ENCODE measurements around the gene GLI3.
A peak's percentile ranks its signal among the peaks of the same experiment; 100 is the strongest.

GLI3 gene

DNA sequence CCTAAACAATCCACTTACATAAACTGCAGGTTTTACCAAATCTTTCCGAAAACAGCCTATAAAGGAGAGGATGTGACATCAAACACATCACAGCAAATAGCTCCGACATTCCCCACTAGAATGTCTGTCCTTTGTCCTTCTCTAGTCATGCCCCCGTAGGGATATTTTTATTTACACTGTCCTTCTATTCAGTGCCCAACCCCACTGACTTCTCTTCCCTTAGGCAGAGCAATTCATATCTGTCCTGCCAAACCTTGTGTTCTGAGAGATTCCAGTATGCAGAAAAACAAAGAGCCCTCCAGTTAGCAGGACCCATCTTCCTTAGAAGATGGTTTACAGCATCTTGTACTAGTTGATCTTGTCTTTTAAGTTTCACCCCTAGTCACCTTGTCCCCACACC, 5.4 kb upstream of the GLI3 start:
- no peak for ATAC-seq
- no peak overlapping the region for H3K4me3 Mint-ChIP-seq
- H3K36me3 Mint-ChIP-seq = no peaks in the 10 kb centered on the region
- no peak overlapping the region for H3K27ac Mint-ChIP-seq
- DNase-seq (ENCODE audit: low spot score in 2 of 2) = no peak
- peaks cover 6% of the 10 kb centered on the region for H3K9me3 Mint-ChIP-seq
- H3K4me1 Mint-ChIP-seq = peaks cover 11% of the 10 kb centered on the region

DNA sequence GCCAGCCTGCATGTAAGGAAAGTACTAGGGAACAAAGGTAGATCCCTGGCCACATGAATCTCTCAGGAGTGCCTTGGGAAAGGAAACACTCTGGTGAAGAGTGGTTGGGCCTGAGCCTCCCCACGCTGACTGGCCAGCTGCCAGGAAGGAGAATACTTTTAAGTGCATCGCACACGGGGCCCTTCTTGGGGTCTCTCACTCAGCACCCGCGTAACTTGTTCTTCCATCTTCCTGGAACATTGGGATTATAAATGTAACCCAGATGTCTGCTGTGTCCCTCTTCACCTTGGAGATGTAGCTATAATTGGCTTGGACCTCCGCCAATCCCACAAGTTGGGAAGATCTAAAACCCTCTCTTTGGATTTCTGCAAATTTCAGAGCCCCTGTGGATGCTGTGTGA, 4.4 kb upstream of the GLI3 start:
- no peak for ATAC-seq
- no peak overlapping the region for H3K27ac Mint-ChIP-seq
- peaks cover 11% of the 10 kb centered on the region for H3K4me1 Mint-ChIP-seq
- DNase-seq (ENCODE audit: low spot score in 2 of 2) = no peak
- H3K9me3 Mint-ChIP-seq = peaks cover 6% of the 10 kb centered on the region
- H3K4me3 Mint-ChIP-seq = no peak overlapping the region
- H3K36me3 Mint-ChIP-seq = no peaks in the 10 kb centered on the region

DNA sequence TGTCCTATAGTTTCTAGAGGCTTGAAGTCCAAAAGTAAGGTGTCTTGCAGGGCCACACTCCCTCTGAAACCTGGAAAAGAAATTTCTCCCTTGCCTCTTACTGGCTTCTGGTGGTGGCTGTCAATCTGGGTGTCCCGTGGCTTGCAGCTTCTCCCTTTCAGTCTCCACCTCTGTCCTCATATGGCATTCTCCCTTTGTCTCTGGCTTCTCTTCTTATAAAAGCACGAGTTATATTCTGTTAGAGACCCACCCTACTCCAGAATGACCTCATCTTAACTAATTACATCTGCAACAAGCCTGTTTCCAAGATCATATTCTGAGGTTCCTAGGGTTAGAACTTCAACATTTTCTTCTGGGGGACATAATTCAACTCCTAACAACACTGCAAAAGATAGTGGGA, 3.4 kb upstream of the GLI3 start:
- peaks cover 4% of the 10 kb centered on the region for H3K9me3 Mint-ChIP-seq
- no peak for ATAC-seq
- DNase-seq (ENCODE audit: low spot score in 2 of 2) = no peak
- H3K4me3 Mint-ChIP-seq = no peak overlapping the region
- H3K4me1 Mint-ChIP-seq = peaks cover 16% of the 10 kb centered on the region
- no peak overlapping the region for H3K27ac Mint-ChIP-seq
- no peaks in the 10 kb centered on the region for H3K36me3 Mint-ChIP-seq

DNA sequence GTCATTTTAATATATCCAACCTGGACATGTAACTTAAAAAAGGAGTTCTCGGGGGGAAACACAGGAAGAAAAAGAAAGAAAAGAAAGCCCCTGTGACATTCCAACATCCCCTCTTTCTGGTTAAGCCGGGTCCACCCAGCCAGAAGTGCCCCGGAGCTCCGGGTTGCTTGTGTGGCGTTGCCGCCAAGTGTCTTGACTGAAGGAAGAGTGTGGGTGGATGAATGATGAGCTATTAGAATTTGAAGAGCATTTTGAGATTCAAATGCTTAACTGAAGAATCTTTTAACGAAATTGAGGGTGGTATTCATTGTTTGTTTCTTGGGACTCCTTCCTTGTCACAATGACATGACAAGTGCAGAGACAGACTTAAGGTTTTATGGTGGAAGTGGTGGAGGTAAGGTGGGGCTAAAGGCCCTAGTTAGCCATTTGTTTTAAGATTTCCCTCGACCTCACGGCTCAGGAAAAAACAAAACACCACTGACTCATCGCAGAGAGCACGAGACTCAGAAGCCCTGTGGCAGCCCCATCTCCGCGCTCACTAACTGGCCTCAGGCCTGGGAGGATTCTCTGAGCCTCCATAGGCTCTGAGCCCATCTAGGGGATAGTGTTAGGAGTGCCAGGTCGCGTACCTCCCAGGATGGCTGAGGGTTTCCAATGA, 1.8 kb upstream of the GLI3 start:
- no peaks in the 10 kb centered on the region for H3K36me3 Mint-ChIP-seq
- DNase-seq (ENCODE audit: low spot score in 2 of 2) (no peak), ATAC-seq (no peak)
- peaks cover 4% of the 10 kb centered on the region for H3K9me3 Mint-ChIP-seq
- H3K4me1 Mint-ChIP-seq = peaks cover 16% of the 10 kb centered on the region
- H3K4me3 Mint-ChIP-seq = peak overlapping the region; percentile 74
- H3K27ac Mint-ChIP-seq = peak overlapping the region; percentile 47

DNA sequence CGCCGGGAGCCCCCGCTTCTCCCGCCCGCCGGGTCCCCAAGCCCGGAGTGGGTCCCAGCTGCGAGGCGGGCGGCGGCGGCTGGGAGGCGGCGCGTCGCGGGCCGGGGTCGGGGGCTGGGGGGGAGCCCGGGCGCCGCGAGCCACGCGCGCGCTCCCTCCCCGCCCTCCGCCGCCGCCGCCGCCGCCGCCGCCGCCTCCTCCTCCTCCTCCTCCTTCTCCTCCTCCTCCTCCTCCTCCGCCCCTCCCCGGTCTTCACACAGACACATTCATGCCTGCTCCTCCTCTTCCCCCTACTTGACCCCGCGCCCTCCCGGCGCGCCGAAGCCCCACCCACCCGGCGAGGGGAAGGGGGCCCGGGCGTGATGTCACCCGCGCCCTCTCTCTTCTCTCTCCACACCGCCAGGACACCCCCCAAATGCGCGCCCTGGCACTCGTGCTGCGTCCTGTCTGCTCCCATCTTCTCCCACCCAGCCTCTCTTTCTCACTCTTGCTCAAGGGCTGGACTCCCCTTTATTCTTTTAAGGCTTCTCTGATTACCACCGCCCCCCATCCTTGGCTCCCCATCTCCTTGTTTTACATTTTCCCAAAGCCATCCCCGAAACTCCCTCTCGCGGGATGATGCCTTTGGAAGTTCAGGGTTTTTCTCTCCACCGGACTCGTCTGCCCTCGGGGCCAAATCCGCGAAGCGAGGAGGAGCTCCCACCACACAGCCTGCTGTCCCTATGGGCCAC, 967 bp upstream of the GLI3 start:
- Mint-ChIP-seq H3K4me1 (peaks cover 16% of the 10 kb centered on the region), H3K9me3 (peaks cover 4% of the 10 kb centered on the region), H3K36me3 (no peaks in the 10 kb centered on the region), H3K27ac (peak overlapping the region; percentile 47), H3K4me3 (peak overlapping the region; percentile 74)
- DNase-seq (ENCODE audit: low spot score in 2 of 2) = no peak
- no peak for ATAC-seq

DNA sequence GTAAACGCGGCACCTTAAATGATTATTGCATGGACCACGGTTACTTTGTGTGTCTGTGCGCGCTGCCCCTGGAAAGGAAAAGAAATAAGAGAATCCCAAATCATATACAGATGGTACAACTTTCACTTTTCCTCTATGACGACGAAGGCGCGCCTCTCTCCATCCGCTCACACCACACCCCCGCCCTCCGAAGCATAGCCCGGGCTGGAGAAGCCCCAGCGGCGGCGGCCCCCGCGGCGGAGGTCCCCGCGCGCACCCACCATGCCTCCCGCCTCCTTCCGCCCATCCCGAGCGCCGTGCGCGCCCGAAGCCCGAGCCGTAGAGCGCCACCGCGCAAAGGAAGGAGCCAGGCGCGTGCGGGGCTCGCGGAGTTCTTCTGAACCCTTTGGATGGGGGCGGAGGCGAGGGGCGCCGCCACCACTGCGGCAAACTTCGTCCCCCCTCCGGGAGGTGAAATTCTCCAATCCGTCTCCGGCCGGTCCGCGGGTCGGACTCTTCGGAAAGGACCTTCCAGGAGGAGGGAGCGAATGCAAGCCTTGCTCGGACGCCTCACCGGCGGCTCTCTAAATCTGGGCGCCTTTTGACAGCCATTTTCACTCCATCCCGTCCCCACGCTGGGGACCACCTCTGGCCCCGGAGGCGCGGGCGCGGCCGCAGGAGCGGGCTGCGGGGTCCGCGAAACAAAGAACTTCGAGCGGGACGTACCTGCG, 588 bp downstream of the GLI3 start:
- peaks cover 16% of the 10 kb centered on the region for H3K4me1 Mint-ChIP-seq
- ATAC-seq (no peak), DNase-seq (ENCODE audit: low spot score in 2 of 2) (no peak)
- H3K27ac Mint-ChIP-seq = no peak overlapping the region
- peak overlapping the region; percentile 74 for H3K4me3 Mint-ChIP-seq
- no peaks in the 10 kb centered on the region for H3K9me3 Mint-ChIP-seq
- no peaks in the 10 kb centered on the region for H3K36me3 Mint-ChIP-seq

DNA sequence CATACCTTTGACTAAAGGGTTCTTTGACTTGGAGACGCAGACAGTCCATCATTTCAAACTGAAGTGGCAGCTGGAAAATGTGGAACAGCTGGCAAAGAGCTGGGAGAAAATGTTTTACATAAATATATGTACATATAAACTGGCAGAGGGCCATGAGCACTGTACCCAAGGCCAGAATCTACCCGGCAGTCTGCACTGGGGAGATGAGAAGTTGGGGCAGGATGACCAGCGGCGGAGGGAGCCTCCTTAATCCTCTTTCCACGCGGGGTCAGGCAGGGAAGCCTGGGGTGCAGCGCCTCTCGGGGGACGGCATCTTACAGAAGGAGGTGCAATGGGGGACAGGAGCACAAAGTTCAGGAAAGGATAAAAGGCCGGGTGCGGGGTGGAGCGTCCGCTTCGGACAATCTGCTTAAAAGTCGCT, 1.3 kb downstream of the GLI3 start:
- ATAC-seq = no peak
- no peak for DNase-seq (ENCODE audit: low spot score in 2 of 2)
- Mint-ChIP-seq H3K27ac (no peak overlapping the region), H3K36me3 (no peaks in the 10 kb centered on the region), H3K4me3 (peak overlapping the region; percentile 74), H3K9me3 (no peaks in the 10 kb centered on the region), H3K4me1 (peaks cover 16% of the 10 kb centered on the region)

DNA sequence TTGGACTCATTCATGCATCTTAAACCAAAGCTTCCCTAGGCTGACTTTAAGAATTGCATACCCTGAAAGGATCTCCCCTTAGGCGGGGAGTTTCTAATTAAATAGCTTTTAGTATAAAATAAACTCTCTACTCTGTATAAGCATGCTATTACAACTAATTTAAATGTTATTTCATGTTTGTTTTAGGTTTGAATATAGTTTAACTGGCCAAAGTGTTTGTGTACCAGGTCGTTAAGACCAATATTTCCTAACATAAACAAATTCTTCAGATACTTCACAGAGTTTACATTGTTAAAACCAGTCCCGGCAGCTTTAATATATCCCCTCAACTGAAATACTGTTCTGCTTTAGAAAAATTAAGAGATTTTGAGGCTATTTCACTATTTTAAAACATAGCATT, 2.3 kb downstream of the GLI3 start:
- no peak overlapping the region for H3K4me3 Mint-ChIP-seq
- H3K9me3 Mint-ChIP-seq = no peaks in the 10 kb centered on the region
- no peaks in the 10 kb centered on the region for H3K36me3 Mint-ChIP-seq
- DNase-seq (ENCODE audit: low spot score in 2 of 2) = no peak
- peaks cover 16% of the 10 kb centered on the region for H3K4me1 Mint-ChIP-seq
- no peak overlapping the region for H3K27ac Mint-ChIP-seq
- ATAC-seq = no peak

DNA sequence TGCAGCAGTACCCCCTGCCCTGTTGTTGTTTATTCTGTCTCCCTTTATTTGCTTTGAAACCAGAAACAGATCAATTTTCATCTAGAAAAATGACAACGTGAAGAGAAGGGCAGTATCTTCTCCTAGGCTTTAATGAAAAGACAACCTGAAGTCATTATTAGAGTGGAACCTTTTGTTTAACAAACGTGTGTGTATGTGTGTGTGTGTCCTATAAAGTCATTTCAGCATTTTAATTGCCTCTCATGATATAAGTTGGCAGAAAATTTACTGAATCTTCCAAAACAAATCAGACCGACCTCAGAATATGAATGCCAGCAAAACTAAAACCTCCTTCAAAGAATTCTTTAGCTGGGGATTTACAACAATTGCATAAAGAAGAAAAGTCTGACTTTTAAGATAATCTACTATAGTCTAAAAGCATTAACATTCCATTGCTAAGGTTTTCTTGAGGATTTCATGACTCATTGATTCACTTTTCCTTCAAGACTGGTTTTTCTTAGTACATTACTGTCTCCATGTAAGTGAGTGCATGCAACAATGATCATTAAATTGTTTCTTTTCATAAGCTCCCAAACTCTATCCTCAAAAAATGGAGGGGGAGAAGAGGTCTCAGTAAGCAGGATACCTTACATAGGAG, 3.2 kb downstream of the GLI3 start:
- H3K4me1 Mint-ChIP-seq = peaks cover 15% of the 10 kb centered on the region
- no peak overlapping the region for H3K4me3 Mint-ChIP-seq
- DNase-seq (ENCODE audit: low spot score in 2 of 2) (no peak), ATAC-seq (no peak)
- H3K36me3 Mint-ChIP-seq = no peaks in the 10 kb centered on the region
- H3K27ac Mint-ChIP-seq = no peak overlapping the region
- no peaks in the 10 kb centered on the region for H3K9me3 Mint-ChIP-seq

DNA sequence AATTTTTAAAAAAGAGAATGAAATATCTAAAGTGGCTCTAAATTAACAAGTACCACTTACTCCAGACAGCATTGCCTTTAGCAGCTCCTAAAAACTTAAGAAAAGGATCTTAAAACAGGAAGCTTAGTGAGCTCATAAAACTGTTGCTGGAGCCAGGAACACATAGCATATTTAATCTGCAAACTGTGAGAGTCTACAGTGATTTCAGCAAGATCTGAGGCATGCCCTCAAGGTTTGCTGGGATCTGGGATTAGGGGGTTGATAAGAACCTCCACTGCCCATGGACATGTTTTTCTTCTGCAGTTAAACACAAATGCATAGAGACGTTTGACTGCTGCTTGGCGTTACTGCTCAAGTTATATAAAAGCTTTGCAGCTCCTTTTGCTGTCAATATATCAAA, 3.8 kb downstream of the GLI3 start:
- H3K9me3 Mint-ChIP-seq = no peaks in the 10 kb centered on the region
- H3K4me3 Mint-ChIP-seq = no peak overlapping the region
- DNase-seq (ENCODE audit: low spot score in 2 of 2) = no peak
- no peak for ATAC-seq
- H3K27ac Mint-ChIP-seq = no peak overlapping the region
- H3K4me1 Mint-ChIP-seq = peaks cover 9% of the 10 kb centered on the region
- no peaks in the 10 kb centered on the region for H3K36me3 Mint-ChIP-seq

DNA sequence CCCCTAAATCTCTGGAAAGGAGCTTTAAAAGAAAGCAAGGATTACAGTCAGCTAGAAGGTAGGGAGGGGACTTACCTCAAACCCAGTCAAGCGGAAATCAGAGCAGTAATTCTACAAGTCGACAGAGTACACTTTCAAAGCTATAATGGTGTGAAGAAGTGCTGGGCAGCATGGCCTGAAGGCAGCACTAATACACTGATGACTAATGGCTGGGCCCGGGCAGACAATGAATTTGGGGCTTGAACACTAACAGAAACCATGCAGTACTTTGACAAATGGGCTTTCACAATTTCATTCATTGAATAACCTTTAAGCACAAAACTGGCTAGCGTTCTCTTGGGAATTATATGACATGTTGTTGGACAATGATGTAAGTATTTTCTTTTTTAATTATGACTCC, 4.7 kb downstream of the GLI3 start:
- DNase-seq (ENCODE audit: low spot score in 2 of 2) (no peak), ATAC-seq (no peak)
- Mint-ChIP-seq H3K36me3 (no peaks in the 10 kb centered on the region), H3K9me3 (no peaks in the 10 kb centered on the region), H3K4me3 (no peak overlapping the region), H3K27ac (no peak overlapping the region), H3K4me1 (peaks cover 5% of the 10 kb centered on the region)

DNA sequence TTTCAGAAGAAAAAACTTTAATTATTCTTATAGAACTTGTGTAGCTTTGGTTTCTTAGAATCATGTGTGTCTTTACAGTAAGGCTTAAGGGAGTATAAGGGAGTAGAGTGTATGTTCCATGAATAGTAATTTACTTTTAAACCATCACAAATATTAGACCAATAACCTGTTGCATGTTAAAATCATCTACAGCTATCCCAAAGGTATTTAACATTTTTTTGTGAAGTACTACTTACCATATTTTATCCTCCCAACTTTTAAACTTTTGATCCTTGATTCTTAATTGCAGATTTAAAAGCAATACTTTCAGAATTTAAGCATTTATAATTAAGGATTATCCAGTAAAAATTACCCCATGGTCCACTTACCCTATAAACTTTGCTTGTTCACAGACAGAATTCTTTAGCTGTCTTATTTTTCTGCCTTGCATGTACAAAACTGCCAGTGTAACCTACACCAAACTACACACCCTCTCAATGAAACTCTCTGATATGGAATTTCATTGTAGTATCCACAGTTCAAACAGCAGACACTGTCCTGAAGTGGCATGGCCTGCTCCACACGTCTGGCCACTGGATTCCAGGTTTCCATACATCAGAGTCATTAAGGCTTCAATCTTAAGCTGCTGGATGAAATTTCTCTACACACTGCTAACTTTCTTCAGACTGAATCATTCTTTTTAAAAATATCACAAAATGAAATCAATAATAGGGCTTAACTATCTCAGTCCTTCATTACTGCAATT, 5.8 kb downstream of the GLI3 start:
- H3K4me3 Mint-ChIP-seq = no peak overlapping the region

DNA sequence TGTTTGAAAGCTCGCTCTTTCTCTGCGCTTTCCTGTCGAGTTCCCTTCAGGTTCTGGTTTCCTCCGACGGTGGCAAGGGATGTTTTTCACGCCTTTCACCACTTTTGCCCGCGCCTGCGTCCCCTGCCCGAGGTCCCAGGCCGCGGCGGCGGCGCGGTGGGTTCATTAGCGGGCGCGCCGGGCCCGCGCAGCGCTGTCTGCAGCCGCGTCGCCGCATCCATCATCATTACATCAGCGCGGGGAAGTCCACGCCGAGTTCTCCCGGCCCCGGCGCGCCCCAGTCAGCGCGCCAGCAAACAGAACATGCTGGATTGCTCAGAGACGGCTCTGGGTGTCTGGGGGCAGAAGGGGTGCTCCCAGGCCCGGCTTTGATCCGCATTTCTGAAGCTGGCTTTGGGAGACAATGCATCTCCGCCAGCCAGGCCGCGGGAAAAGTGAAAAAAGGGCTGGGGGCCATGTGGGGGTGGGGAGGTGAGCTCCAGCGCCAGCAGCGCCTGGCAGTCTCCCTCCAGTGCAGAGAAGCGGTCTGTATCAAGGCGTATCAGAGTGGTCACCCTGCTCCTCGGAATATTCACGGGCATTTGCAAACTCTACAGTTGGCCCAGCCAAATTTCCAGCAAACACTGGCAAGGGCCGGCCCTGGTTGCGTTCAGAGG, 8.9 kb downstream of the GLI3 start:
- Mint-ChIP-seq H3K36me3 (no peaks in the 10 kb centered on the region), H3K4me1 (no peaks in the 10 kb centered on the region), H3K9me3 (no peaks in the 10 kb centered on the region), H3K4me3 (peak overlapping the region; percentile 14), H3K27ac (no peak overlapping the region)
- peak; percentile 28 for ATAC-seq
- DNase-seq (ENCODE audit: low spot score in 2 of 2) = no peak

More for the DNA sequence above, 5.8 kb downstream of the GLI3 start:
- H3K9me3 Mint-ChIP-seq = no peaks in the 10 kb centered on the region
- DNase-seq (ENCODE audit: low spot score in 2 of 2) (no peak), ATAC-seq (no peak)
- H3K4me1 Mint-ChIP-seq = peaks cover 5% of the 10 kb centered on the region
- H3K36me3 Mint-ChIP-seq = no peaks in the 10 kb centered on the region
- no peak overlapping the region for H3K27ac Mint-ChIP-seq

DNA sequence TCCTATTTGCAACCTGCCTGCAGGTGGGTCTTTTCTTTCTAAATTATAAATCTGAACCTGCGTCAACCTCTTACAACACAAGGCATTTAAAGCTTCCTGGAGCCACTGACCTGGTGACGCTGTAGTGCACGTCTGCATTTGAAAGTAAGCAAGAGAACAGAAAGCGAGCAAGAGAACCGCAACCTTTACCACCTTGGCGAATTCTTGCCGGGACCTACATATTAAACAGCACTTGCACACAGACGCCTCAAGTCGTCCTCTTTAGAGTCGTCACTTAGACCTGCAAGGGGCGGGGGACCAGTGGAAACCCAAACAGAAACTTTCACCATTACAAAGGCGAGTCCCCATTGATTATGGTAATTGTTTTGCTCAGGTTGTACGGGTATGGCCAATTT, 9.5 kb downstream of the GLI3 start:
- Mint-ChIP-seq H3K27ac (no peak overlapping the region), H3K4me1 (no peaks in the 10 kb centered on the region), H3K9me3 (no peaks in the 10 kb centered on the region), H3K4me3 (peak overlapping the region; percentile 14), H3K36me3 (no peaks in the 10 kb centered on the region)
- ATAC-seq (peak; percentile 36), DNase-seq (ENCODE audit: low spot score in 2 of 2) (no peak)
